Measurements from ENCODE around the gene MRRF.

The MRRF gene

DNA sequence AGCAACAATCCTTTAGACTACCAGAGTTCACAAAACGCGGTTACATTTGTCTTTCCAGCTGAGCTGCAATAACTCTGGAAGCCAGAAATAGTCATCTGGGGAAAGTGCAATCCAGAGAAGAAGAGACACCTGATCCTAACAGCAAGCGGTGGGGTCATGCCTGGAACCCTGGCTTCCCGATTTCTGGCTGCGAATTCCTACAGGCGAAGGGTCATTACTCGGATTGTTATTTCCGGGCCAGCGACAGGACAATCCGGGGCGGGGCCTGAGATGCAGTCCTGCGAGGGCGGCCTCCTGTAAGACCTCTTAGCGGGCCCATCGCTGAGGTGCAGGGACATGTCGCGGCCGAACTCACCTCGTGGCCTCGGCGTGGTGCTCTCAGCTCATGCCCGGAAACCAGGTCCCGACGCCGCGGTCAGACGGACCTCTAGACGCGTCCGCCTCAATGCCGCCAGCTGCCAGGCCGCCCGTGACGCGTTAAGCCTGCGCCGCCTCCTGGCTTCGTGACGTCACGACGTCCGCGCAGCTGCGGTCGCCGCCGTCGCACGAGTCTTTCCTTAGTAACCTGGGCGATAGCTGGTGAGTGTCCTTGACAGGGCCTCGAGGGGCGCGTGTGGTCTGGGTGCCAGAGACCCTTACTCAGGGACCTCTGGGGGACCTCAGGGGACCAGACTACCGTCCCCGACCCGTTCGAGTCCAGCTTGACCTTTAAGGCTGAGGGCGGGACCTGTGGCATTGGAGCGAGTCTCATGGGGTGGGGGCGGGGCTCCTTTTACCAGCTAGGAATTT is at the start of gene MRRF, which contains the start of gene RBM18:
MRRF (plus strand) TSS at position 523 of the 789 bp plus-strand sequence. CDS start 6,010 bp downstream, outside the sequence.
RBM18 (minus strand) TSS at position 481 of the 789 bp plus-strand sequence. CDS start 3,348 bp downstream, outside the sequence.
- in situ Hi-C loops (cut with MboI; ENCODE audit: low sequenced_read_pairs) = no loop called here

- in situ Hi-C loops (cut with MboI; ENCODE audit: low sequenced_read_pairs) = no loop called here
Observed at GRCh38 chr9:122215663-122216062, 49.0 kb upstream of the MRRF start.

DNA sequence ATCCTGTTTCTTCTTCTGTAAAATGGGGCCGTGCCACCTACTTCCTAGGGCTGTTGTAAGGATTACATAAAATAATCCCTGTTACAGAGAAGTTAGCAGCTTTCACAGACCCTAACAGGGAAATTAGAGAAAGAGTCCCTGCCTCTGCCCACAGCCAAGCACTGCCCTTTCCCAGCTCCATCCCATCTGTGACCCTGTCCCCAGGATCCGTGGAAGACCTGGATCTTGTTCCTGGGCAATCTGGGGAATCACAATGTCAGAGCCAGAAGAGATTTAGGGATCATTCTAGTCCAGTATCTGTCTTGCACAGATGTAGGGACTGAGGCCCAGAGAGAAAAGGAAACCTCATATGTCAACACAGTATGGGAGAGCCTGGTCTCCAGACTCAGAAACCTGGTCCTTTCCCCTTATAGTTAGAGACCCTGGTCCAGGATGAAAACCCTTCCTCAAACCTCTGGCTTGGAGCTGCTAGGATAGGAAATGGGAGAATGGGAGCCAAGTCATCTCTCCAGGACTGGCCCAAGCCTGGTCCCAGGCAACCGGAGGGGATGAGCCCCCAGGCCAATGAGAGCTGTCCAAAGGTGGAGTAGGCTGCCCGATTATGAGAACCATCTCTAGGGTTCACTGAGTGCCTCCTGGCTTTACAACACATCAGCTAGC is 48.4 kb upstream of the MRRF start:
- in situ Hi-C loops (cut with MboI; ENCODE audit: low sequenced_read_pairs) = no loop called here

DNA sequence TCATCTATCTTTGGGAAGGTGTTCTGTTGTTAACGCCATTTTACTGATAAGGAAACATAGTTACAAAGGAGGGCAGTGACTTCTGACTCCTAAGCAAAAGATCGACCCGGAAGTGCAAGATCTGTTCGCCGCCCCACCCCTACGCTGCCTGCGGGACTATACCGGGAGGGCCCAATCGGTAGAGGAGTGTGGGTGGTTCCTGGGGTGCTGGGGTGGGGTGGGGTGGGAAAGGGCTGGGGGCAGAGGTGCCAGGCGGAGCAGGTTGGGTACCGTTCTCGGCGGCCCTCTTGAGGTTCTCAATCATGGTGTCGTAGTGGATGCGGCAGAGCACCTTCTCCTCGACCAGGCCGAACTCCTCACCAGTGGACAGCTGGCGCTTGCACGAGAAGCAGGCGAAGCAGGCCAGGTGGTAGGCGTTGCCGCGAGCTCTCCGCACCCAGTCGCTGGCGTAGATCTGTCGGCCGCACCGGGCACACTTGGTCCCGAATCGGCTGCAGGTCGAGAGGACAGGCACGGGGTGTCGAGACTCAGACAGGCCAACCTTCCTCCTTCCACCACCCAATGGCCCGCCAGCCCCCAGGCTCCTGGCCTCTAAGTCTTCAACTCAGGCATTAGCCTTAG is 47.8 kb upstream of the MRRF start:
- in situ Hi-C loops (cut with MboI; ENCODE audit: low sequenced_read_pairs) = no loop called here

DNA sequence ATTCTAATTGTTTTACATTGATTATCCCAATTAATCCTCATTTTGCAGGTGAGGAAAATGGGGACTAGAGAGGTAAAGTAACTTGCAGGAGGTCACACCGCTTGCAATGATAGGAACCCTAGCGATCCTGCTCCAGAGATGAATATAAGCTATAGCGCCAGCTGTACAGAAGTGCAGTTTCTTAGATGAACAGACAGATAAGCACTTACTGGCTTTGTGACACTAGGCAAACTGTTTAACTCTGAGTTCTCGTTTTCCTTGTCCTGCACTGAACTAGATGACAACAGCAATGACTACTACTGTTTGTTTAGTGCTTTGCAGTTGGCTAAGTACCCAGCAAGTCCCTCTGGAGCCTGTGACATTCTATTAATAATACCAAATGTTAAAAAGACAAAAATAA is 47.0 kb upstream of the MRRF start:
- in situ Hi-C loops (cut with MboI; ENCODE audit: low sequenced_read_pairs) = no loop called here

DNA sequence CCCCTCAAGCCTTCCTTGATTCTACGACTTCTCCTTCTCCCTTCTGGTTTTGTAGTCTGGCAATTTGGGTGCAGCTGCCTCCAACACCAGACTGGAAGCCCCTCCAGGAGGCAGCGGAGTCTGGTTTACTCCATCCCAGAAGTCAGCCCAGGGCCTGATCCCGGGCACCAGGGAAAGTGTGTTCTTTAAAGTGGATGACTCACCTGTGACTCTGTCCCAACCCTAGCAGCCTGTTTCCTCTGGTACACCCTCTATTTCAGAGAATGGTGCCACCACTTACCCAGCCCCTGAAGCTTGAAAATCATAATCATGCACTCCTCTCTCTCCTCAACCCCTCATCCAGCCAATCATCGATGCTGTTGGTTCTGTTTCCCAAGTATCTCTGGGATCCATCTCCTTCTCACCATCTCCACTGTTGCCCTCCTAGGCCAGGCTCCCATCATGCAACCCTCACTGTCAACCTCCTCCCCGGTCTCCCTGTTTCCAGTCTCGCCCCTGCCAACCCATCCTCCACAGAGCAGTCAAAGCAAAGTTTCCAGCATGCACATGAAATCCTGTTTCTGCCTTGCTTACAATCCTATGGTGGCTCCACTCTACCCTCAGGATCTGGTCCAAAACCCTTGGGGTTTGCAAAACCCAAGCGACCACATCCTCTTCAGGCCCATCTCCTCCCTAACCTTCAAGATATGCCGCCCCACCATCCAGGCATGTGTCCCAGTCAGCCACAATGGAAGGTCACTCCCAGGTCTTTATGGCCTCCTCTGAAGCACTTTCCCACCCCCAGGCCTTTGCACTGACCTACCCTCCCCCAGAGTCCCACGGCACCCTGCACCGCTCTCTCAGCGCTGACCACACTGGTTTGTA is 46.4 kb upstream of the MRRF start:
- in situ Hi-C loops (cut with MboI; ENCODE audit: low sequenced_read_pairs) = no loop called here

- in situ Hi-C loops (cut with MboI; ENCODE audit: low sequenced_read_pairs) = no loop called here
Observed at GRCh38 chr9:122218935-122219855, 45.5 kb upstream of the MRRF start.

GRCh38 chr9:122219856-122220672 is 44.6 kb upstream of the MRRF start:
- in situ Hi-C loops (cut with MboI; ENCODE audit: low sequenced_read_pairs) = no loop called here

DNA sequence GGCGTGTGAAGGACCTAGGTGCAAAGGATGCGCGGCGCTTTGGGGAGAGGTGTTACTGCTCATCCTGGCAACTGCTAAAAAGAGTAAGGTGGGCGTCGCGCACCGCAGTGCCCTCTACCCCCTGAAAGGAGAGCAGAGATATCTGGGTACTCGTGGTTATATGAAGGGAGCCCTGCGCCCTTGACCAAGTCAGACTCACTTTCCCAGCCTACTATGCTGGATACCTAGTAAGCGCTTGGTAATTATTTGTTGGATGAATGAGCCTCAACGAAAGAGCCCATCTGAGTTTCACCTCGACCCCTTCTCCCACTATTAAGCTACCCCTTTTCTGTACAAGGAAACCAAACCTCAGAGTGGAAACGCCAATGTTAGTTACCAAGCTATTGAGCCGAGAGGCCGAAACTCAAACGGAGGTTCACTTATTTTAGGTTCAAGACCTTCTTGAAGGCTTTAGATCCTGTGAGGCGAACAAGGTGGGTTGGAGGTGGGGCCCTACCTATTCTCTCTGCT is 44.0 kb upstream of the MRRF start:
- in situ Hi-C loops (cut with MboI; ENCODE audit: low sequenced_read_pairs) = no loop called here

DNA sequence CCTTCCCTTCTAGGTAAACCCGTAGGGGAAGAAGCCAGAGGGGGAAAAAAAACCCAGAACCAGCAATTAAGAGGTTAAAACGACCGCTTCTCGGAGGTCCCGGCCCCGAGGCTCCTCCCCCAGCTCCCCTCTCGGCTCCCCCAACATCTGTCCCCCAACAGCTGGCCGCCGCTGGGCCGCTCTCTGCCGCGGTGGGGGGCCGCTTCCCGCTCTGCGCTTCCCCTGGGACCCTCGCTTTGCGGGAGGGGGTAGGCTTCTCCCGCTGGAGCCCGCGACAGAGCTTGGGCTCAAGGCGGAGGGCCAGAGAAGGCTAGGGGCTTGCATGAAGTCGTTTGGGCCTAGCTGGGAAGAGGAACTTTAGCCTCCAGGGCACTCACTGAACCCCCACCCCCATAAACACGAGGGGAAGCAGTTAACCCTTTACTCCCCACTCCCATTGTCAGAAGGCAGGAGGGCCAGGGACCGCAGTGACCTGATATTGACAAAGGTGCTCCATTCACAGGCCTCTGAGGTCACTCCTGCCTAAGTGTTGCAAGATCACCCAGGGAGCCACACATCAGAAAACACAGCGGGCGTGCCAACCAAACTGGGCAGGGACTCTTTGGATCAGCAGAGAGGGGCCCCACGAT is 43.4 kb upstream of the MRRF start:
- in situ Hi-C loops (cut with MboI; ENCODE audit: low sequenced_read_pairs) = no loop called here

DNA sequence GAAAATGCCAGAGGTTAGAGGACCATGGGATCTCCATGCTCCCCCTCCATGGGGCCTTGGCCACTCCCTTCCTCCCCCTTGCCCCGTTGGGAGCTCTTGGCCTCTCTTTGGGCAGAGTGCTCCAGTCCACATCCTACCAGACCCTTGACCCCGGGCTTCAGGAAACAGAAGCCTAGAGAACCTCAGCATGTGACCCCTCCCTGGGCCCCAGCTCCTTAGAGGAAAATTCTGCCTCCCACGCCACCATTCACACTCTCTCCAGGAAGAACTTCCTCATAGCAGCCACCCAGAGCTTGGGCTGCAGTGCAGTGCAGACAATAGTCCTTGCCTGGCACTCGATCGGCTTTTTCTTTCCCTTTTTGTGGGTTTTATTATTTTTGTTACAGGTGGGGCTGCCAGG is 41.9 kb upstream of the MRRF start:
- in situ Hi-C loops (cut with MboI; ENCODE audit: low sequenced_read_pairs) = no loop called here

DNA sequence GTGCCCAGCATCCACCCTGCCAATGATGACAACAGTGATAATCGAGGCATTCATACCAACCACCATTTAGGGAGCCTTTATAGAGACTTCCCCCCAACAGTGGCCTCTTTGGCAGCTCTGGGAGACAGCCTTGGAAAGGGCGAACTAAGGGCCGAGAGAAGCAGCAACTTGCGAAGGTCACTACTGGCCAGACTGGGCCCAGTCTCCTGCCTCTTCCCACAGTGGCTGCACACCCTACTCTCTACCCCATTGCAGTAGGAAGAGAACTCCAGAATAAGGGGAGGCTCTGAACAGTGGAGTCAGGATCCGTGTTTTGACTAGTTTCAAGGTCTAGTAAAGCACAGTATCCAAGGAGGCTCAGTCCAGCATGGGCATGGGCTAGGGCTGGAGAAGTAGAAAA is 41.2 kb upstream of the MRRF start:
- in situ Hi-C loops (cut with MboI; ENCODE audit: low sequenced_read_pairs) = no loop called here

DNA sequence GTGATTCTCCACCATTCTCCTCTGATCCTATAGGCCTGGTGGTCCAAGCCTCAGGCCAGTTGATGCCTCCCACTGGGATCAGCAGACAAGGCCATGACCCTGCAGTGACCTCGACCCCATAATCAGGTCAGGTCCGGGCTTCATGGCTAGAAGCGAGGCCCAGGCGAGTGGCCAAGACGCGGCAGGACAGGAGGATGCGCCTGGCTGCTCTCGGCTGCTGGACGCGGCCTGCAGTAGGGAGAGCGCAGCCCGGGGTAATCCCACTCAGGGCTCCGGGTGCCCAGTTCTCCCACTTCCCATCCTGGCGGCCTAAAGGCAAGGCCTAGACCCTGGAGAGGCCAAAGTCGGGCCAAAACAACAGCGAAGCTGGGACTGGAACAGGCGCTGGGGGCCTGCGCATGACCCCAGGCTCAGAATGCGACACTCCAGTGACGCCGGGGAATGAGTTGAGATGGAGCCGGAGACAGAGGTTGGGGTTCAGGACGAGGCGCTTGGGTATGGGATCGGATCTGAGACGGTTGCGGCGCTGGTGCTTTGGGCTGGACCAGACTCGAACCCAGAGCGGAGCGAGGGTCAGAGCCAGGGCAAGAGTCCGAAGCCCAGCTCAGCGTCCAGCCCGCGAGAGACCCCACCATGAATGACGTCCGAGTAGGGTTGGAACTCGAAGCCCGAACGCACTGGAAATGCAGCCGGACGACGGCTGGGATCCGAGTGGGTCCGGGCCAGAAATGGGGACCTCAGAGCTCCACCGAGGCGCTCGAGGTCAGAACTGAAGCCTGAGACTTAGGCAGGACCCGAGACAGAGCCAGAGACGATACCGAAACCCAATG is 39.2 kb upstream of the MRRF start:
- in situ Hi-C loops (cut with MboI; ENCODE audit: low sequenced_read_pairs) = no loop called here

GRCh38 chr9:122226142-122226757 is 38.4 kb upstream of the MRRF start:
- in situ Hi-C loops (cut with MboI; ENCODE audit: low sequenced_read_pairs) = no loop called here

GRCh38 chr9:122226758-122227574 is 37.7 kb upstream of the MRRF start:
- in situ Hi-C loops (cut with MboI; ENCODE audit: low sequenced_read_pairs) = no loop called here

GRCh38 chr9:122227575-122227900 is 37.1 kb upstream of the MRRF start:
- in situ Hi-C loops (cut with MboI; ENCODE audit: low sequenced_read_pairs) = no loop called here

All from HL-60/S4 (cell line).